H9 (cell line): ENCODE results near the gene C12orf75. TPM values are rescaled to one million over a fixed set of nuclear protein-coding genes. Genes with fewer than 3 reads are reported as not detected.
A peak's percentile ranks its signal among the peaks of the same experiment; 100 is the strongest.

Experiments used
- DNase-seq: peaks from one replicate; pipeline ENCODE4 v3.0.0-alpha.2; 2017
- H2AFZ ChIP-seq: one replicate; pipeline ENCODE4 v1.6.1; 2013; ENCODE audit warnings: mild to moderate bottlenecking, low read length, control low read depth, moderate library complexity
- H2AK5ac ChIP-seq: 2 replicates; pipeline ENCODE4 v1.6.1; 2013; ENCODE audit warnings: low read length, control low read depth, mixed read lengths; ENCODE audit not compliant: insufficient read length
- H2BK120ac ChIP-seq: one replicate; pipeline ENCODE4 v1.6.1; 2013; ENCODE audit warnings: low read depth, mild to moderate bottlenecking, low read length, control low read depth, inconsistent platforms; ENCODE audit not compliant: poor library complexity, severe bottlenecking
- H2BK12ac ChIP-seq: 2 replicates; pipeline ENCODE4 v1.6.1; 2013; ENCODE audit warnings: low read length, control low read depth, mixed read lengths, low read depth; ENCODE audit not compliant: insufficient read length
- H2BK15ac ChIP-seq: 2 replicates; pipeline ENCODE4 v1.6.1; 2013; ENCODE audit warnings: low read depth, low read length, control low read depth
- H2BK20ac ChIP-seq: one replicate; pipeline ENCODE4 v1.6.1; 2013; ENCODE audit warnings: low read depth, mild to moderate bottlenecking, low read length, control low read depth, inconsistent platforms; ENCODE audit not compliant: poor library complexity, severe bottlenecking
- H2BK5ac ChIP-seq: 2 replicates; pipeline ENCODE4 v1.6.1; 2013; ENCODE audit warnings: low read length, control low read depth, mixed read lengths; ENCODE audit not compliant: insufficient read length
- H3K14ac ChIP-seq: 2 replicates; pipeline ENCODE4 v1.6.1; 2013; ENCODE audit warnings: low read length, control low read depth; ENCODE audit not compliant: insufficient read depth
- H3K18ac ChIP-seq: 2 replicates; pipeline ENCODE4 v1.6.1; 2013; ENCODE audit warnings: low read depth, mild to moderate bottlenecking, mixed read lengths, low read length, control low read depth; ENCODE audit not compliant: insufficient read length
- H3K23ac ChIP-seq: 2 replicates; pipeline ENCODE4 v1.6.1; 2013; ENCODE audit warnings: low read length, control low read depth, mixed read lengths, low read depth; ENCODE audit not compliant: insufficient read length
- H3K23me2 ChIP-seq: 2 replicates; pipeline ENCODE4 v1.6.1; 2013; ENCODE audit warnings: low read depth, mild to moderate bottlenecking, mixed read lengths, low read length, control low read depth; ENCODE audit not compliant: insufficient read length, poor library complexity, severe bottlenecking
- H3K27ac ChIP-seq: 2 replicates; pipeline ENCODE4 v1.5.1; 2013; ENCODE audit warnings: low read length, control low read depth, mixed read lengths, low read depth; ENCODE audit not compliant: insufficient read length
- H3K27me3 ChIP-seq: 2 replicates; pipeline ENCODE4 v1.6.1; 2013; ENCODE audit warnings: low read length, control low read depth, inconsistent platforms; ENCODE audit not compliant: insufficient read depth
- H3K4ac ChIP-seq: 2 replicates; pipeline ENCODE4 v1.6.1; 2013; ENCODE audit warnings: low read depth, mild to moderate bottlenecking, control low read depth, inconsistent platforms, low read length, moderate library complexity
- H3K4me1 ChIP-seq: 2 replicates; pipeline ENCODE4 v1.6.1; 2013; ENCODE audit warnings: low read length, control low read depth, inconsistent platforms; ENCODE audit not compliant: insufficient read depth
- H3K4me2 ChIP-seq: 2 replicates; pipeline ENCODE4 v1.6.1; 2013; ENCODE audit warnings: low read length, control low read depth, mixed read lengths; ENCODE audit not compliant: insufficient read length, insufficient read depth
- H3K56ac ChIP-seq: 2 replicates; pipeline ENCODE4 v1.6.1; 2013; ENCODE audit warnings: low read depth, mild to moderate bottlenecking, mixed read lengths, low read length, control low read depth; ENCODE audit not compliant: insufficient read length
- H3K79me1 ChIP-seq: 2 replicates; pipeline ENCODE4 v1.6.1; 2013; ENCODE audit warnings: low read depth, mild to moderate bottlenecking, moderate library complexity, low read length, control low read depth, inconsistent platforms; ENCODE audit not compliant: insufficient read depth, poor library complexity, severe bottlenecking
- H3K79me2 ChIP-seq: 2 replicates; pipeline ENCODE4 v1.6.1; 2013; ENCODE audit warnings: low read length, control low read depth, inconsistent platforms; ENCODE audit not compliant: insufficient read depth
- H3K9ac ChIP-seq: 2 replicates; pipeline ENCODE4 v1.6.1; 2013; ENCODE audit warnings: low read length, control low read depth, mixed read lengths; ENCODE audit not compliant: insufficient read length; ENCODE audit errors: extremely low read depth
- H3K9me3 ChIP-seq: one replicate; pipeline ENCODE4 v1.6.1; 2013; ENCODE audit warnings: low read depth, low read length, inconsistent platforms; ENCODE audit not compliant: control insufficient read depth
- H3T11ph ChIP-seq: one replicate; pipeline ENCODE4 v1.6.1; 2013; ENCODE audit warnings: mild to moderate bottlenecking, low read length, control low read depth, inconsistent platforms
- H4K20me1 ChIP-seq: one replicate; pipeline ENCODE4 v1.6.1; 2013; ENCODE audit not compliant: control insufficient read depth, insufficient read length, insufficient read depth
- H4K5ac ChIP-seq: 2 replicates; pipeline ENCODE4 v1.6.1; 2013; ENCODE audit warnings: low read depth, mild to moderate bottlenecking, mixed read lengths, low read length, control low read depth; ENCODE audit not compliant: insufficient read length
- H4K8ac ChIP-seq: replicated peaks from 2 replicates; pipeline ENCODE4 v1.6.1; 2013; ENCODE audit warnings: low read length, control low read depth, mixed read lengths, low read depth; ENCODE audit not compliant: insufficient read length
- H4K91ac ChIP-seq: 2 replicates; pipeline ENCODE4 v1.6.1; 2013; ENCODE audit warnings: low read depth, mild to moderate bottlenecking, moderate library complexity, mixed read lengths, low read length, control low read depth; ENCODE audit not compliant: insufficient read length
- H3K27ac Mint-ChIP-seq, 3 experiments: 2 replicates in 2 of 3; 3 replicates in 1 of 3; pipeline ENCODE4 v1.8.0; 2020 to 2021; ENCODE audit warnings: mixed read lengths in 3 of 3, mild to moderate bottlenecking in 1 of 3, moderate library complexity in 1 of 3
- H3K27me3 Mint-ChIP-seq: 2 replicates; pipeline ENCODE4 v1.8.0; 2021; ENCODE audit warnings: low read depth, mild to moderate bottlenecking, moderate library complexity, mixed read lengths
- H3K36me3 Mint-ChIP-seq, 3 experiments: 2 replicates in 2 of 3; 3 replicates in 1 of 3; pipeline ENCODE4 v1.8.0; 2020 to 2021; ENCODE audit warnings: low read depth in 3 of 3, mixed read lengths in 3 of 3; ENCODE audit not compliant: insufficient read depth in 1 of 3
- H3K4me1 Mint-ChIP-seq, 2 experiments: 2 replicates each; pipeline ENCODE4 v1.8.0; 2020; ENCODE audit warnings: mixed read lengths in 2 of 2
- H3K4me3 Mint-ChIP-seq, 2 experiments: 2 replicates in 1 of 2; 3 replicates in 1 of 2; pipeline ENCODE4 v1.8.0; 2020 to 2021; ENCODE audit warnings: mild to moderate bottlenecking in 2 of 2, mixed read lengths in 2 of 2, moderate library complexity in 1 of 2
- H3K9me3 Mint-ChIP-seq, 2 experiments: 2 replicates in 1 of 2; 3 replicates in 1 of 2; pipeline ENCODE4 v1.8.0; 2020; ENCODE audit warnings: mild to moderate bottlenecking in 2 of 2, mixed read lengths in 2 of 2, moderate library complexity in 1 of 2
- WGBS: extraction: QIAGEN DNeasy Blood & Tissue Kit; methylation state at CpG from one replicate; pipeline ENCODE4 v1.1.7; 2013; ENCODE audit warnings: missing lambda C conversion rate, low lambda C conversion rate, mixed read lengths; ENCODE audit not compliant: insufficient read length; ENCODE audit errors: extremely low coverage; 5-methylcytosine and 5-hydroxymethylcytosine counted together
- total RNA-seq: library from RNA; stranded (reverse); gene quantifications from 2 replicates; pipeline ENCODE4 v1.2.1, GENCODE V29; 2021
- TF ChIP-seq, protein P1 (sequence below): fragments of 200-600 bp; sonication (generic); conservative IDR thresholded peaks from 3 replicates; pipeline ENCODE4 v1.8.0; 2021; ENCODE audit warnings: antibody characterized with exemption, mild to moderate bottlenecking

Gene C12orf75
- total RNA-seq, 1 experiment from 2014 or later, result 37.9 TPM

- TF ChIP-seq, protein P1, sequence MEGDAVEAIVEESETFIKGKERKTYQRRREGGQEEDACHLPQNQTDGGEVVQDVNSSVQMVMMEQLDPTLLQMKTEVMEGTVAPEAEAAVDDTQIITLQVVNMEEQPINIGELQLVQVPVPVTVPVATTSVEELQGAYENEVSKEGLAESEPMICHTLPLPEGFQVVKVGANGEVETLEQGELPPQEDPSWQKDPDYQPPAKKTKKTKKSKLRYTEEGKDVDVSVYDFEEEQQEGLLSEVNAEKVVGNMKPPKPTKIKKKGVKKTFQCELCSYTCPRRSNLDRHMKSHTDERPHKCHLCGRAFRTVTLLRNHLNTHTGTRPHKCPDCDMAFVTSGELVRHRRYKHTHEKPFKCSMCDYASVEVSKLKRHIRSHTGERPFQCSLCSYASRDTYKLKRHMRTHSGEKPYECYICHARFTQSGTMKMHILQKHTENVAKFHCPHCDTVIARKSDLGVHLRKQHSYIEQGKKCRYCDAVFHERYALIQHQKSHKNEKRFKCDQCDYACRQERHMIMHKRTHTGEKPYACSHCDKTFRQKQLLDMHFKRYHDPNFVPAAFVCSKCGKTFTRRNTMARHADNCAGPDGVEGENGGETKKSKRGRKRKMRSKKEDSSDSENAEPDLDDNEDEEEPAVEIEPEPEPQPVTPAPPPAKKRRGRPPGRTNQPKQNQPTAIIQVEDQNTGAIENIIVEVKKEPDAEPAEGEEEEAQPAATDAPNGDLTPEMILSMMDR, result peak; percentile 26; the same call in 2 of the 3 replicates
- no peak overlapping the region for H4K91ac ChIP-seq
- Mint-ChIP-seq H3K9me3 (no peaks in the 10 kb centered on the region), H3K27me3 (peaks cover 7% of the 10 kb centered on the region), H3K4me1 (peaks cover 0 to 8% of the 10 kb centered on the region in 2 experiments; a peak in 3 of 4 replicates), H3K27ac (no peak overlapping the region), H3K36me3 (no peaks in the 10 kb centered on the region), H3K4me3 (no peak overlapping the region)
- H3K9ac ChIP-seq, result no peak overlapping the region
- no peak overlapping the region for H3K14ac ChIP-seq
- no peak overlapping the region for H2BK5ac ChIP-seq
- no peak overlapping the region for H3K56ac ChIP-seq
- no peak overlapping the region for H2BK15ac ChIP-seq
- no peaks in the 10 kb centered on the region for H3K79me1 ChIP-seq
- no peak overlapping the region for H2AFZ ChIP-seq
- H3K4me2 ChIP-seq, result no peak overlapping the region
- H2BK120ac ChIP-seq, result no peak overlapping the region
- no peak overlapping the region for H3K4ac ChIP-seq
- DNase-seq, result no peak
- no CpG with 5 or more reads among the region's 1 CpG for WGBS
- no peaks in the 10 kb centered on the region for H3K23me2 ChIP-seq
- no peaks in the 10 kb centered on the region for H3K27me3 ChIP-seq
- H2BK12ac ChIP-seq, result no peak overlapping the region
- H2BK20ac ChIP-seq, result no peak overlapping the region
- H3K9me3 ChIP-seq, result no peaks in the 10 kb centered on the region
- H3K27ac ChIP-seq, result no peak overlapping the region
- H4K5ac ChIP-seq, result no peak overlapping the region
- no peak overlapping the region for H3T11ph ChIP-seq
- H4K20me1 ChIP-seq, result no peaks in the 10 kb centered on the region
- H2AK5ac ChIP-seq, result no peak overlapping the region
- no peaks in the 10 kb centered on the region for H3K79me2 ChIP-seq
- no peaks in the 10 kb centered on the region for H3K4me1 ChIP-seq
- no peak overlapping the region for H4K8ac ChIP-seq
- no peak overlapping the region for H3K23ac ChIP-seq
- H3K18ac ChIP-seq, result no peak overlapping the region
Measured at GRCh38 chr12:105281694-105282049, 48.8 kb upstream of the C12orf75 start.
